HG03342 (cell line): ENCODE results near the gene ZC3H4.
"Not testable (repeated sequence)": the region's sequence is repeated elsewhere in the genome, so short reads cannot be mapped to it uniquely, and the experiment has no call there.

Source experiments
- ATAC-seq: cut with Tn5 transposase; IDR thresholded peaks from one replicate; pipeline ENCODE4 v1.9.1; 2021; ENCODE audit warnings: mild to moderate bottlenecking, moderate library complexity; ENCODE audit not compliant: unreplicated experiment

Gene ZC3H4

DNA sequence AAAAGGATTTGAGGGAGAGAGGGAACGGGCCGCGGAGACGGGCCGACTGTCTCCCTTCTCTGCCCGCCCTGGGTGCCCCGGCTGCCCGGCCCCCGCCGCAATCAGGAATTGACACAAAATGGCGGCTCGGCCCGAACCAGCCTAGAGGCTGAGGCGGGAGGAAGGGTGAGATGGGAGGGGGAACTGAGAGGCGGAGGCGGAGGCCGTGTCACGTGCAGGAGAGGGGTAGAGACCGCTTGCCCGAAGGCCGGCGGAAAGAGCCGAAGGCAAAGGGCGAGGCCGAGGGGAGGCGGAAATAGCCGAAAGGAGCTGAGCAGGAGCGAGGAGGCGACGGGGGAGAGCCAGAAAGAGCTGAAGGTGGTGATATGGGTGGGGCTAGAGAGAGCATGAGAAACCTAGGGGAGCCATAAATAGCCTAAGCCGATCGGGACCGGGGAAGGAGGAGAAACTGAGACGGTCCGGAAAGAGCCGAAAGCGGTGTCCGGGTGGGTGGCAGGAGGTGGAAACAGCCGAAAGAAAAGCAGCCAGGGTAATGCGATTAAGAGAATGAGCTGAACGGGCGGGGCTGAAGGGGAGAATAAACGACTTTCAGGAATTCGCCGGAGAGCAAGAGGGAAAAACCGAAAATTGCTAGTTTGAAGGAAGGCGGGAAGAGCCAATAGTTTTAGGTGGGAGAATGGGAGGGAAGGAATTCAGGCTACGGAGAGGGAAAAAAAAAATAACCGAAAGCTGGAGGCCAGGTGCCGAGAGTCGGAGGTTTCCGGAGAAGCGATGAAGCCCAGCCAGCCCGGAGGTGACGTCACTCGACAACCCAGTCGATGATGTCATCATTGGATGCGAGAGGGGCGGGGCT, at the start of gene ZC3H4:
Gene ZC3H4 (minus strand): TSS at position 780 of the 853 bp plus-strand sequence. CDS start 1,192 bp downstream, outside the sequence.
- ATAC-seq: peak; percentile 82

DNA sequence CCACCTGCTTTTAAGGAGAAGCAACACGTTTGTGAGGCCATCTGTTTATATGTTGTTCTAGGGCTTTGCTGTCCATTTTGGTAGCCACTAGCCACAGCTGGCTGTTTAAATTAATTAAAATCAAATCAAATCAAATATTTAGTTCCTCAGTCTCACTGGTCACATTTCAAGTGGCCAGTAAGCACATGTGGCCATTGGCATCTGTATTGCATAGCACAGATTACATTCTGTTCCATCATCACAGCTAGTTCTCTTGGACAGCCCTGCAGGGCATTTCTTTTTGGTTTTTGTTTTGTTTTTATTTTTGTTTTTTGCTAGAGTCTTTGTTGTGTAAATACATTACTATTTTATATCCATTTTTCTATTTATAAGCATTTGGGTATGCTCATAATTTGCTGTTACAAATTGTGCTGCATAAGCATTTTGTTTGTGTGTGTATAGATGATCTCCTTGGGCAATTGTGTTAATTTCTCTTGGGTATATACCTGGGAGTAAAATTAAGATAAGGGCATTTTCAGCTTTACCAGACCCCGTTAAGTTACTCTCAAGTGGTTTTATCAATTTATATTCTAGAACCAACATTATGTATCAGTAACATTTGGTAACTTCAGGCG, 48.4 kb upstream of the ZC3H4 start:
- no peak for ATAC-seq

DNA sequence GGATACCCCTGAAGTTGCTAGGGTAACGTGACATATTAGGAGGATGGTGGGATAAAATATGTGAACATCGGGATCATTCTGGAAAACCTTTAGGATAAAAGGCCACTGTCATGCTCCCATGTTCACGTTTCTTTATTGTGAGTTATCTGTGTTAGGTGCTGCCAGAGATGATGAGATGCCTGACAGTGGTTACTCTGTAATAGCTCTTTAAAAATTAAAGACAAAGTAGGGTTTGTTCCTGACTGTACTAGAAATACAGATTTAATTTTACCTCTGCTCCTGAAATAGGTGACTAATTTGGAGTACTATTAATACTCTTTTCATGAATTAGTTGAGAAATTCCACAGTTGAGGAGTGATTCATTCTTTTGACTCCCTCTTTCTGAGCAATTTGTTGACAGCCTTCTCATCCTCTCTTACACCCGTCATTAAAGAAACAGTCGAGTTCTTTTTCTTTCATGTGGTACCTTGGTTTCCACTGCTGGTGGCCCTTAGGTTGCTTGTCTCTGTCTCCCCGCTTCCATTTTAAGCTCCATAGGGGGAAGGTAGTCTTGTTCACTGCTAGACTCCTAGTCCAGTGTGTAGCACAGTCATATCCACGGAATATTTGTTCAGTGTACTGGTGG, 45.4 kb upstream of the ZC3H4 start:
- ATAC-seq: no peak

DNA sequence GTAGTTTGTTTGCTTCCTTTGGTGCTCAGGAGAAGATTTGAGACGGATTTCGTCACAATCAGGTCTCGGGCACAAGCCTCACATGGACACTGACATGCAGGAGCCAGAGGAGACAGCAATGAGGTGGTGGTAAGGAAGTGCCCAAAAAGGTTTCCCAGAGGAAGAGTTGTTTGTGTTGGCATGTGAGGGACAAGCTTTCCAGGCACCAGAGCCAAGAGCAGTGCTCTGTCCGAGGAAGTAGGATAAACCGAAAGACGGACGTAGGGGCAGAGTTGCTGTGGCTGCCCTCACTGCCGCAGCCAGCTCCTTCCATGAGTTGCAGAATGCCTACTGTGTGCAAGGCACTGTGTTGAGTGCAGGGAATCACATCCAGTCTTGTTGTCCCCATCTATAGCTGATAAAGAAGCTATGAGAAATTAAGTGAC, 44.8 kb upstream of the ZC3H4 start:
- no peak for ATAC-seq

DNA sequence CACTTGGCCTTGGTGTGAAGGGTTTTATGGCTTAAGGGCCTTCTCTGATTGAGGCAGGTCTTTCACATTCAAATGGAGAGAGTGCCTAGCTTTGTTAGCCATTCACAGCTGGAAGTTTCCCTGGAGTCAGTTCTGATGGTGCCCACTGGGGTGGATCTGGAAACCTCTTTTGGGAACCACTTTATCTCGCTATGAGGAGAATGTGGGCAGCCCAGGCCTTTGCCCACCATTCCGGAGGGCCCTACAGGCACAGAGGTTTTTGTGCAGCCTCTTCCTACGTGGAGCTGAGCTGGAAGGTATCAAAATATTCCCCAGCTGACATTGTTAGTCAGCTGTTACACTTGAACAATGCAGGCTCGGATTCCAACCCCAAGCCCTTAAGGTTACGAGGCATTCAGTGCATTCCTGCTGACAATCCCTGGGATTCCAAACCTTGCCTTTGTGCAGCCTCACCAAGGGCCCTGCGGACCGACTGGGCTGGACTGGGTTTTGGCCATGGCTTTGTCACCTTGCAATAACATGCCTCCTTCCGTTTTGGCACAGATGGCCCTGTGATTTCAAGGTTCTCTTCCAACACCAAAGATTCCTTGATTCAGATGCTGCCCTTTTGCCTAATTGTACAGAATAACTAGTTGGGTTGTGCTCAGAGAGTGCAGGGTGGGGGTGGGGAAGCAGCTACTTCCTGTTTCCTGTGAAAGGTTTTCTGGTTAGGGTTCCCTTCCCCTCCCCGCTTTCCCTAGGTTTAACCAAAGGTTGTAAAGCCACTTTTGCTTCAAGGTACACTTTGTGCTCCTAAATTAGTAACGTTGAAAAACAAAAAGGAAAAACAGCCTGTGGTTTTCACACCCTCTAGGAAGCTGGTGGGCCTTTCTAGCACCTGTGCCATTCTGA, 44.1 kb upstream of the ZC3H4 start:
- ATAC-seq: no peak

DNA sequence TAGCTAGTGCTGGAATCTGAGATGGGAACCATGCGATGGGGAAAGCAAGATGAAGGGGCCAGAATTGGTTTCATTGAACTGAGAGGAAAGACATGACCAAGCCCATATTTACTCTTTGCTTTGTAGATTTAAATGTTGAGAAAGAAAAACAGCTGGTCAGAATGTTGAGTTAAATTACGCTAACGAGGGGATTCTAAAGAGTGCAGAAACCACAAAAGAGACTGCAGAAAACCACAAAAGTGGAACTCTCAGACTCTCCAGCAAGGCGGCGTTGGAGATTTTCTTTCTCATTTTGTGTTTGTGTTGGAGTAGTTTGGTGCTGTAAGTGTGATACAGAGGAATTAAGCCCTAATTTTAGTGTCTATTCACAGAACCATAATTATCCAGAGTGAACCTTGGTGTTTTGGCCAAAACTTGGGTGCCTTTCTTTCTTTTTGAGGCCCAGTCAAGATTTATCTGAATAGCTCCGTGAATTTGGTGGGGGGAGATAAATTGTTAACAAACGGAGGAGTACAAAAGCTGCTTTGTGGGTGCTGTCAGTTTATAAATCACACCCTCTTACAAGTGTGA, 43.4 kb upstream of the ZC3H4 start:
- no peak for ATAC-seq

DNA sequence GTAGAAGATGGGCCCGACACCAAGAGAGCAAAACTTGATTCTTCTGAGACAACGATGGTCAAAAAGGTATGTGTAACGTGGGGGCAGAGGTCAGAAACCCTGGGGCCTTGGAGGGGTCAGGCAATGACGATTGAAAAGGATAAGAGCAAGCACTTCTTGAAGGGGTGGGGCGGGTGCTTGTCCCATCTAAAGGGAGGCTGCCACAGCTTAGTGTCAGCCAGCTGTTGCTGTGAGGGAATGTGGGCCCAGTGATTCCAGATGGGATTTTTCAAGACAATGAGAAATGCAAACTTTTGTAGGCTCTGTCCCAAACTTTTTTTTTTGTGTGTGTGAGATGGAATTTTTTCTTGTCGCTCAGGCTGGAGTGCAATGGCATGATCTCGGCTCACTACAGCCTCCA, 41.6 kb upstream of the ZC3H4 start:
- no peak for ATAC-seq

DNA sequence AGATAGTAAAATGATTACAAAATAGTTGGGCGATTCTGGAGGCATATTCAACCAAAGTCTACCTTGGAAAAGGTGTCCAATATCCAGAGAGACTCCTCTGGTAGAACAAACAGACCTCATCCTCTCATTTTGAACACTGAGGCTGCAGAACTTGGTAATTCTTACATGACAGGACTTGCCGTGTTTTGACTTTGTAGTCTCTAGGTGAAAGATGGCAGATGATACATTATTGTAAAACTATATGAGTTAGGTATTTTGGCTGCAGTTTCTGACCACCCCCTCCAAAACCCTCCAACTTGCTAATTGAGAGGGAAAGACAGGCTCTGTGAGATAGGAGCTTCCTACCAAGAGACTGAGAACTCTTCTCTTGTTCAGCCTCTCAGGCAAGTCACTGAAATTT, 39.7 kb upstream of the ZC3H4 start:
- ATAC-seq: no peak

DNA sequence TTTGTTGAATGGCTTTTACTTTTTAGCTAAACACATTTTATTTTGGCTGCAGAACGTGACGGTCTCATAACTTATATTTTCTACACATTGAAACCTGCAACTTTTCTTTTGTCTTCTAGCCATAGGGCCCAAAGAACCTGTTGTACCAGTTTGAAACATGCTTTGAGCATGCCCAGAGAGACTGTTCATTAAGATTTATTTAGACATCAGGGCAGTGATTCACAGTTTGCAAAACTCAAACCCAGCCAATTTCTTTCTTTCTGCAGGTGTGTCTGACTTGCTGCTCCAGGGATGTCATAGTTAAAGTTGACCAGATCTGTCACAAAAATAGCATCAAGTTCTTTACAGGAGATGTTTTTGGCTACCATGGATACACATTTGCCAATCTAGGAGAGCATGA, 39.1 kb upstream of the ZC3H4 start:
- no peak for ATAC-seq

DNA sequence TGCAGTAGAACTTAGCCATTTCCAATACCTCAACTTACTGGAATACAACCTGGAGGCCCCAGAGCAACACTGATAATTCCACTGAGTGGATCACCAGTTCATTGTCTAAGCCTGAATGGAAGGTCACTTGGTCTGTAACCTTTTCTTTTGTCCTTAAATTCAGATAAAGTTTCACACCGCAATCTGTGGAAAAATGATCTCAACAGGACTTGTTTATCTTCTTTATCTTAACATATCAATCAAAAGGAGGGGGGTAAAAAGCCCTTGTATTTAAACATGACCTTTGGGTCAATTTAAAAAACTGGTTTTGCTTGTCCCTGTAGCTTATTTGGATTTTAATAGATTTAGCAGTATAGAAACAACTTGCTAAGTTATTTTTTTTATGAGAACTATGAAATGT, 38.6 kb upstream of the ZC3H4 start:
- ATAC-seq: no peak

DNA sequence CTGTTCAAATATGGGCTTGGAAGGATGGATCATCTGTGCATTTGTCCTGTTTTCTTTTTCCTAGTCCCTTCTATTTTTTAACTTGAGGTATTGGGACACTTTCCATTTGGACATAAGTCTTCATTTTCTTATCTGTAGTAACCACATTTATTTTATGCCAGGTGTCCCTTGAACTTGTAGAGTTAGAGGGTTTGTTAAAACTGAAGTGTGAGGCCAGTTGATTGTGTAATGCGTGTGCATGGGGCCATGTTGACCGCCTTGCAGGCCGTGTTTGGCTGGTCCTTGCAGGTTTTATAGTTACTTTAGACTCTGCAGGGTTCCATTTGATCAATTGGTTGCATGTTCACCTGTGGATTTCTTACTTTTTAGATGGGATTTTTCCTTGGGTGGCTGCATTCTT, 38.1 kb upstream of the ZC3H4 start:
- ATAC-seq: no peak

DNA sequence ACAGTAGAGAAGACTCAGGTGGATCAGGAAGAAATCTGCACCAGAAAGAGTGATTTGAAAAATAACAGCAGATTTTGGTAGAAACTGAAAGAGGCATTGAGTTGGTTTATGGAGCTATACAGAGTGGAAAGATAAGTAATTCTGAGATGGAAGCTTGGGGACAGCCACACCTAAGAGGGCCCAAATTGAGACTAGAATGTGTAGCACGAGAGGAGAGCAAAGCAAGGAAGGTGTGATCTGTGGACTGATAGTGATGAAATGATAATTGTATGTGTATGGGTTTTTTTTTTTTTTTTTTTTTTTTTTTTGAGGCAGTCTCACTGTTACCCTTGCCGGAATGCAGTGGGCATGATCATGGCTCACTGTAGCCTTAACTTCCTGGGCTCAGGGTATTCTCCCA, 33.3 kb upstream of the ZC3H4 start:
- no peak for ATAC-seq

DNA sequence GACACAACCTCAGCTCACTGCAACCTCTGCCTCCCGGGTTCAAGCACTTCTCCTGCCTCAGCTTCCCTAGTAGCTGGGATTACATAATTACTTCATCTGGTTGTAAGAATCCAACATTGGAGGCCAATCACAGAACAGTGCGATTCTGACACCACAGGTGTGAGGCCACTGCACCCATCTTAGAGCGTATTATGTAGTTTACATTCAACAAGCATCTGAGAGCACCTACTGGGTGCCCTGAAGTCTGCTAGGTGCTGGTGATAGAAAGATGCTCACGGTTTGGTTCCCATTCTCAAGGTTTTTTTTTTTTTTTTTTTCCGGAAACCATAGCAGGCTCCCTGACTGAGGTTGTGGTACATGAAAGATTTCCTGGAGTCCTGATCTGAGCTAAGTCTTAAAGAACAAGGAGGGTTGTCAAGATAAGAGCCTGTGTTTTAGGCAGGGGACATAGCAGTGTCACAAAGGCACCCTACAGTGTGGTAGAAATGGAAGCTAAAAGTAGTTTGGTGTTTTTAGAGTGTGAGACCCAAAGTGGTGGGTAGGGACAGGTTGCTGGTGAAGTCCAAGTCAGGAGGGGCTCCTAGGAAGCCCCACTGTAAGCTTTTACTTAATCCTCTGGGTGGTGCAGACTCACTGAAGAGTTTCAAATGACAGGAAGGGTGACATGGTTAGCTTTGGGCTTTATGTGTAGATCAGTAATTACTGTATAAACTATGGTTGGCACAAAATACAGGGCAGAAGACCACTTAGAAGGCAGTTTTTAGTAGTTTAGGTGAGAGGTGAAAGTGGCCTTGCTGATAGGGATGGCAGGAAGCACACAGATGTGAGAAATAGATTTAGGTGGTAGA, 32.3 kb upstream of the ZC3H4 start:
- ATAC-seq: no peak

DNA sequence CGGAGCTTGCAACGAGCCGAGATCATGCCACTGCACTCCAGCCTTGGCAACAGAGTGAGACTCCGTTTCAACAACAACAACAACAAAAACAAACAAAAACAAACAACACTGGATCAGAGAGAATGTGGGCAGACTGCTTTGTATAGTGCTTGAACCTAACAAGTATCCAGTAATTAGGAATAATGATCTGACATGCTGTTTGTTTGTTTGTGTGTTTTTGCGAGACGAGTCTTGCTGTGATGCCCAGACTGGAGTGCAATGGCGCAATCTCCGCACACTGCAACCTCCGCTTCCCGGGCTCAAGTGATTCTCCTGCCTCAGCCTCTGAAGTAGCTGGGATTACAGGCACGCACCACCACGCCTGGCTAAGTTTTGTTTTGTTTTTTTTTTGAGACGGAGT, 31.1 kb upstream of the ZC3H4 start:
- ATAC-seq: no peak

DNA sequence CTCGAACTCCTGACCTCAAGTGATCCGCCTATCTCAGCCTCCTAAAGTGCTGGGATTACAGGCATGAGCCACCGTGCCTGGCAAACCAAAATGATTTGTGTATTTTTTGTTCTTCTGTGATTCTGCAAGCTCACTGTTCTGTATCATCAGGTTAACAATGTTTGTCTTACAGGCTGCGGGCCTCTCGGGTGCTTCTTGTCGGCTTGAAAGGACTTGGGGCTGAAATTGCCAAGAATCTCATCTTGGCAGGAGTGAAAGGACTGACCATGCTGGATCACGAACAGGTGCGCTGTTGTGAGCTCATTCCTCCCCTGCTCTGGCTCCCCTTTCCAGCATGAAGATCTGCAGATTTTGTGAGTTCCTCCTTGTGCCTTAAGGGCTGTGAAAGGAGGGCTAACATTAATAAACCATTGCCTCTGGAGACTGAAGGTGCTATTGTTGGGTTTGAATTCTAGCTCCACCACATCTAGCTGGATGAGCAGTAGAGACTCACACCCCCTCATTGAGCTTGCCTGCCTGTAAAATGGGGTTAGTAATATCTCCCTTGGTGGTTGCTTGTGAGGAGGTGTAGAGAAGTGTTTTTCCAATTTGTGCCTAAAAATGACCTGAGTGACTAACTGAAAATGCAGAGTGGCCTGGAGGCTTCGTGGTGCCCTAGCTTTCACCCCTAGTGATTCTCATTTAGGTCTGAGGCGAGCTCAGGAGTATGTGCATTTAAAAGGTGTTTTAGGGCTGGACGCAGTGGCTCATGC, 29.9 kb upstream of the ZC3H4 start:
- ATAC-seq: no peak

DNA sequence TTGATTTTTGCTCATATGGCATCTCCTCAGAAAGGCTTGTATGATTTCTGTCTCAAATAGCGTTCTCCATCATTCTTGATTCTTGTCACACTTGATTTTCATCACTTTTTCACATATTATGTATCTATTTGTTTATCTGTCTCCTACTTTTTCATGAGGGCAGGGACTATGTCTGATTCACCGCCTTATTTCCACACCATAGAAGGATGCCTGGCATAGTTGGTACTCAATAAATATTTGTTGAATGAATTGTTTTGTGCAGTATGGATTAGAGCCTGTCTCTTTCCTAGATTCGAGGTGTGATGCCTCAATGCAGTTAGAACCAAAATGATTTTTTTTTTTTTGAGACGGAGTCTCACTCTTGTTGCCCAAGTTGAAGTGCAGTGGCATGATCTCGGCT, 29.2 kb upstream of the ZC3H4 start:
- ATAC-seq: no peak

DNA sequence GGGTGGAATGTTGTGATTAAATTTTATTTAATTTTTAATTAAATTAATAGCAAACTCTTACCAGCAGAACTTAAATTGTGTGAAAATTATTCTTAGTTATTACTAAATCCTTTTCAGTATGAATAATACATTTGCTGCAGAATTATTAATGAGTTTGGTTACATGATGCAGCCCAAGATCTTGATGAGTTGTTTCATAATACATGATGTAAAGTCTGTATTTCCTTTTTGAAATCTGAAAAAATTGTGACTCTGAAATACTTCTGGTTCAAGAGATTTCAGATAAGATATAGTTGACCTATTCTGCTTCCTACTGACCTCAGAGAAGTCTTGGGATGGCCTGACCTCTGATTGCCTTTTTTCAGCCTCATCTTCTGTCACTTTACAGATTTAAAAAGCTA, 28.1 kb upstream of the ZC3H4 start:
- no peak for ATAC-seq

DNA sequence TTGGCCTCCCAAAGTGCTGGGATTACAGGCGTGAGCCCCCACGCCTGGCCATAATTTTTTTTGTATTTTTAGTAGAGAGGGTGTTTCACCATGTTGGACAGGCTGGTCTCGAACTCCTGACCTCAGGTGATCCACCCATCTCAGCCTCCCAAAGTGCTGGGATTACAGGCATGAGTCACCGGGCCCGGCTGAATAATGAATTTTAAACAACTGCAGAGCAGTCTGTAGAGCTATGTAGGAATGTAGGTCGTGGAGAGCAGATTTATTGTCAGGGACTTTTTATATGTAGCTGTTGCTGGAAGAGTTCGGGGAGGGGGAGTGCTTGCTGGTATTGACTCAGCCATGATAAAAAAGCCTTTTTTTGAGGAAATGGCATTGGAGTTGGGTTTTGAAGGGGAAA, 27.7 kb upstream of the ZC3H4 start:
- not testable (repeated sequence) for ATAC-seq

DNA sequence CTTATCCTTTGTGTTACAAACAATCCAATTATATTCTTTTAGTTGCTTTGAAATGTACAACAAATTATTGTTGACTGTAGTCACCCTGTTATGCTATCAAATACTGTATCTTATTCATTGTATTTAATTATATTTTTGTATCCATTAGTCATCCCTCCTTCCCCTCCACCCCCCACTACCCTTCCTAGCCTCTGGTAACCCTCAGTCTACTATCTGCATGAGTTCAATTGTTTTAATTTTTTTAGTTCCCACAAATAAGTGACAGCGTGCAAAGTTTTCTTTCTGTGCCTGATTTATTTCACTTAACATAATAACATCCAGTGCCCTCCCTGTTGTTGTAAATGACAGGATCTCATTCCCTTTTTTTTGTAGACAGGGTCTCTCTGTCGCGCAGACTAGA, 21.6 kb upstream of the ZC3H4 start:
- no peak for ATAC-seq
